Smooth muscle cell (in vitro differentiated cells): Measurements from ENCODE around the gene MCTP1. TPM values are rescaled to one million over a fixed set of nuclear protein-coding genes. Genes with fewer than 3 reads are reported as not detected.

ENCODE experiments used
- DNase-seq: peaks from one replicate; lab custom pipeline; 2025; ENCODE audit not compliant: unreplicated experiment; lab: John Stamatoyannopoulos, UW
- H2AFZ ChIP-seq: fragments of 200-600 bp; sonication (generic); 2 replicates; pipeline ENCODE4 v1.6.0; 2016; ENCODE audit warnings: antibody characterized with exemption, low read depth, mild to moderate bottlenecking
- H3F3A ChIP-seq: fragments of 200-600 bp; sonication (generic); 2 replicates; pipeline ENCODE4 v1.6.0; 2017; ENCODE audit warnings: antibody characterized with exemption, low read depth
- H3K27ac ChIP-seq: fragments of 200-600 bp; sonication (generic); 2 replicates; pipeline ENCODE4 v1.5.1; 2016; ENCODE audit warnings: low read depth, mild to moderate bottlenecking
- H3K27me3 ChIP-seq: fragments of 200-600 bp; sonication (generic); 2 replicates; pipeline ENCODE4 v1.6.1; 2016; ENCODE audit warnings: low read depth, mild to moderate bottlenecking
- H3K36me3 ChIP-seq: fragments of 200-600 bp; sonication (generic); 2 replicates; pipeline ENCODE4 v1.5.1; 2016; ENCODE audit warnings: low read depth
- H3K4me1 ChIP-seq: fragments of 200-600 bp; sonication (generic); 2 replicates; pipeline ENCODE4 v1.5.1; 2016; ENCODE audit warnings: low read depth
- H3K4me2 ChIP-seq: fragments of 200-600 bp; sonication (generic); 2 replicates; pipeline ENCODE4 v1.6.0; 2016; ENCODE audit warnings: mild to moderate bottlenecking
- H3K4me3 ChIP-seq: fragments of 200-600 bp; sonication (generic); 2 replicates; pipeline ENCODE4 v1.5.1; 2016; ENCODE audit warnings: mild to moderate bottlenecking
- H3K79me2 ChIP-seq: fragments of 200-600 bp; sonication (generic); 2 replicates; pipeline ENCODE4 v1.6.0; 2016; ENCODE audit warnings: low read depth, mild to moderate bottlenecking
- H3K9ac ChIP-seq: fragments of 200-600 bp; sonication (generic); 2 replicates; pipeline ENCODE4 v1.6.0; 2016; ENCODE audit warnings: low read depth
- H3K9me3 ChIP-seq: fragments of 200-600 bp; sonication (generic); replicated peaks from 2 replicates; pipeline ENCODE4 v1.5.1; 2016; ENCODE audit warnings: low read depth
- H4K20me1 ChIP-seq: fragments of 200-600 bp; sonication (generic); 2 replicates; pipeline ENCODE4 v1.6.0; 2016; ENCODE audit warnings: low read depth
- CTCF ChIP-seq: fragments of 200-600 bp; sonication (generic); IDR thresholded peaks from 2 replicates; pipeline ENCODE4 v1.5.1; 2017; ENCODE audit warnings: borderline replicate concordance, mild to moderate bottlenecking, antibody characterized with exemption; ENCODE audit not compliant: insufficient read depth, poor library complexity, severe bottlenecking
- WGBS: methylation state at CpG from one replicate; pipeline ENCODE4 v1.1.7; 2016; ENCODE audit warnings: low lambda C conversion rate; 5-methylcytosine and 5-hydroxymethylcytosine counted together
- polyA plus RNA-seq: library from polyadenylated mRNA; unstranded; fragments of >200 nt; fragmentation: Nextera tagmentation; extraction: Ambion mirVana; gene quantifications from 2 replicates; pipeline ENCODE4 v1.2.1, GENCODE V29; 2016
- total RNA-seq: library from RNA; depleted of rRNA; stranded (reverse); fragments of >200 nt; gene quantifications from 2 replicates; pipeline ENCODE4 v1.2.3, GENCODE V29; 2014

Gene MCTP1
- total and polyA plus RNA-seq, 2 experiments from 2014 or later = 1.1 to 4.8 TPM

- Histone ChIP-seq H3K36me3 (no peaks in the 10 kb centered on the region), H3K27me3 (no peaks in the 10 kb centered on the region), H3K27ac (no peak overlapping the region), H3K4me1 (no peaks in the 10 kb centered on the region), H3K9me3 (no peaks in the 10 kb centered on the region), H2AFZ (no peak overlapping the region), H3K4me3 (no peak overlapping the region), H3K4me2 (no peak overlapping the region), H3K9ac (no peak overlapping the region), H4K20me1 (no peaks in the 10 kb centered on the region), H3K79me2 (no peaks in the 10 kb centered on the region), H3F3A (no peaks in the 10 kb centered on the region)
- peak; percentile 53 for TF ChIP-seq CTCF
- 76% methylated on average over 4 of the region's 4 CpGs for WGBS
- no peak for DNase-seq
These were observed 23.3 kb downstream of the MCTP1 start for GRCh38 chr5:95261437-95262175.

GRCh38 chr5:95256991-95257390 lies 27.9 kb downstream of the MCTP1 start:
- H3K36me3 ChIP-seq = no peaks in the 10 kb centered on the region
- no peaks in the 10 kb centered on the region for H3K9me3 ChIP-seq
- no peaks in the 10 kb centered on the region for H3K4me1 ChIP-seq
- H3K79me2 ChIP-seq = no peaks in the 10 kb centered on the region
- no peaks in the 10 kb centered on the region for H3F3A ChIP-seq
- H3K27me3 ChIP-seq = no peaks in the 10 kb centered on the region
- no peak overlapping the region for H3K4me3 ChIP-seq
- no peaks in the 10 kb centered on the region for H4K20me1 ChIP-seq
- H3K9ac ChIP-seq = no peak overlapping the region
- H3K4me2 ChIP-seq = no peak overlapping the region
- no peak for TF ChIP-seq CTCF
- DNase-seq = no peak
- no peak overlapping the region for H3K27ac ChIP-seq
- no peak overlapping the region for H2AFZ ChIP-seq

GRCh38 chr5:95256446-95256845 lies 28.4 kb downstream of the MCTP1 start:
- Histone ChIP-seq H3K4me3 (no peak overlapping the region), H3K4me1 (no peaks in the 10 kb centered on the region), H3K79me2 (no peaks in the 10 kb centered on the region), H3K9me3 (no peaks in the 10 kb centered on the region), H3K27ac (no peak overlapping the region), H3K27me3 (no peaks in the 10 kb centered on the region), H3K9ac (no peak overlapping the region), H3K36me3 (no peaks in the 10 kb centered on the region), H2AFZ (no peak overlapping the region), H3F3A (no peaks in the 10 kb centered on the region), H3K4me2 (no peak overlapping the region), H4K20me1 (no peaks in the 10 kb centered on the region)
- DNase-seq = no peak
- 83% methylated on average over 2 of the region's 2 CpGs for WGBS
- TF ChIP-seq CTCF = no peak

- DNase-seq = no peak
- no peak overlapping the region for H2AFZ ChIP-seq
- H3K27me3 ChIP-seq = no peaks in the 10 kb centered on the region
- H3K79me2 ChIP-seq = no peaks in the 10 kb centered on the region
- no peak overlapping the region for H3K9ac ChIP-seq
- no peak for TF ChIP-seq CTCF
- H4K20me1 ChIP-seq = no peaks in the 10 kb centered on the region
- no peaks in the 10 kb centered on the region for H3K4me1 ChIP-seq
- no peaks in the 10 kb centered on the region for H3K36me3 ChIP-seq
- H3K27ac ChIP-seq = no peak overlapping the region
- no peak overlapping the region for H3K4me3 ChIP-seq
- no peaks in the 10 kb centered on the region for H3K9me3 ChIP-seq
- H3F3A ChIP-seq = no peaks in the 10 kb centered on the region
- H3K4me2 ChIP-seq = no peak overlapping the region
These were observed 32.1 kb downstream of the MCTP1 start for GRCh38 chr5:95252801-95253200.
